GM23338 (cell line): ENCODE data around the gene BRD7. TPM values are rescaled to one million over a fixed set of nuclear protein-coding genes. Genes with fewer than 3 reads are reported as not detected.

ENCODE experiments used
- ATAC-seq: fragments of 200-7000 bp; cut with Tn5 transposase; 3 replicates; pipeline ENCODE4 v1.9.1; 2020
- DNase-seq: peaks from one replicate; pipeline ENCODE4 v3.0.0-alpha.2; 2015; ENCODE audit warnings: low spot score
- H2AFZ ChIP-seq: fragments of 200-600 bp; sonication (generic); 2 replicates; pipeline ENCODE4 v1.8.0; 2016; ENCODE audit warnings: antibody characterized with exemption, mild to moderate bottlenecking, moderate library complexity
- H3F3A ChIP-seq: fragments of 200-600 bp; sonication (generic); replicated peaks from 2 replicates; pipeline ENCODE4 v1.8.0; 2017; ENCODE audit warnings: antibody characterized with exemption, mixed run types, low read depth
- H3K27ac ChIP-seq: fragments of 200-600 bp; sonication (generic); 2 replicates; pipeline ENCODE4 v1.6.1; 2016; ENCODE audit warnings: low read depth
- H3K27me3 ChIP-seq: fragments of 200-600 bp; sonication (generic); 2 replicates; pipeline ENCODE4 v1.8.0; 2016; ENCODE audit warnings: mild to moderate bottlenecking, mixed run types, moderate library complexity; ENCODE audit not compliant: insufficient read depth
- H3K36me3 ChIP-seq: fragments of 200-600 bp; sonication (generic); 2 replicates; pipeline ENCODE4 v1.8.0; 2016; ENCODE audit warnings: mild to moderate bottlenecking; ENCODE audit not compliant: insufficient read depth
- H3K4me1 ChIP-seq: fragments of 200-600 bp; sonication (generic); 2 replicates; pipeline ENCODE4 v1.8.0; 2016; ENCODE audit warnings: mild to moderate bottlenecking, moderate library complexity; ENCODE audit not compliant: insufficient read depth
- H3K4me2 ChIP-seq: fragments of 200-600 bp; sonication (generic); 2 replicates; pipeline ENCODE4 v1.7.1; 2017; ENCODE audit warnings: mixed run types
- H3K4me3 ChIP-seq: fragments of 200-600 bp; sonication (generic); 2 replicates; pipeline ENCODE4 v1.6.1; 2016; ENCODE audit warnings: mixed run types
- H3K79me2 ChIP-seq: fragments of 200-600 bp; sonication (generic); replicated peaks from 2 replicates; pipeline ENCODE4 v1.8.0; 2017; ENCODE audit warnings: mild to moderate bottlenecking; ENCODE audit not compliant: insufficient read depth
- H3K9me2 ChIP-seq: fragments of 200-600 bp; sonication (generic); 2 replicates; pipeline ENCODE4 v1.8.0; 2017; ENCODE audit not compliant: insufficient read depth
- H4K20me1 ChIP-seq: fragments of 200-600 bp; sonication (generic); replicated peaks from 2 replicates; pipeline ENCODE4 v1.8.0; 2017; ENCODE audit warnings: mild to moderate bottlenecking; ENCODE audit not compliant: insufficient read depth
- H3K27ac Mint-ChIP-seq: 2 replicates; pipeline ENCODE4 v1.8.0; 2020; ENCODE audit warnings: inconsistent platforms, mild to moderate bottlenecking, moderate library complexity, mixed read lengths
- H3K27me3 Mint-ChIP-seq: 3 replicates; pipeline ENCODE4 v1.8.0; 2022; ENCODE audit warnings: low read depth, mild to moderate bottlenecking, moderate library complexity, mixed read lengths, inconsistent platforms; ENCODE audit not compliant: insufficient read depth, poor library complexity
- H3K36me3 Mint-ChIP-seq: 3 replicates; pipeline ENCODE4 v1.8.0; 2021; ENCODE audit warnings: low read depth, mild to moderate bottlenecking, inconsistent platforms, moderate library complexity, mixed read lengths
- H3K4me1 Mint-ChIP-seq: 3 replicates; pipeline ENCODE4 v1.8.0; 2020; ENCODE audit warnings: mild to moderate bottlenecking, inconsistent platforms, mixed read lengths
- H3K4me3 Mint-ChIP-seq: 3 replicates; pipeline ENCODE4 v1.8.0; 2021; ENCODE audit warnings: moderate library complexity, mild to moderate bottlenecking, inconsistent platforms, mixed read lengths
- H3K9me3 Mint-ChIP-seq: 3 replicates; pipeline ENCODE4 v1.8.0; 2020; ENCODE audit warnings: moderate library complexity, mild to moderate bottlenecking, inconsistent platforms, mixed read lengths
- CREB1 ChIP-seq: fragments of 250-450 bp; sonication (Bioruptor Pico); IDR thresholded peaks from 2 replicates; pipeline ENCODE4 v1.5.0; 2020; ENCODE audit warnings: low read depth, mild to moderate bottlenecking, moderate library complexity
- EZH2 ChIP-seq: fragments of 200-600 bp; sonication (generic); IDR thresholded peaks from one replicate; pipeline ENCODE4 v1.8.0; 2017; ENCODE audit warnings: antibody characterized with exemption, mild to moderate bottlenecking, low read depth; ENCODE audit not compliant: unreplicated experiment
- EZH2phosphoT487 ChIP-seq: fragments of 200-600 bp; sonication (generic); IDR thresholded peaks from one replicate; pipeline ENCODE4 v1.8.1; 2018; ENCODE audit warnings: antibody characterized with exemption; ENCODE audit not compliant: unreplicated experiment
- JUNB ChIP-seq: IDR thresholded peaks from one replicate; pipeline ENCODE4 v1.6.1; 2016; ENCODE audit warnings: antibody characterized with exemption; ENCODE audit not compliant: unreplicated experiment
- POLR2AphosphoS5 ChIP-seq: IDR thresholded peaks from 2 replicates; pipeline ENCODE4 v1.6.1; 2016; ENCODE audit warnings: antibody characterized with exemption, low read depth
- STAT1 ChIP-seq: IDR thresholded peaks from one replicate; pipeline ENCODE4 v1.6.1; 2016; ENCODE audit warnings: antibody characterized with exemption; ENCODE audit not compliant: unreplicated experiment
- ZNF114 ChIP-seq: fragments of 250-450 bp; sonication (Bioruptor Pico); IDR thresholded peaks from 2 replicates; pipeline ENCODE4 v1.5.0; 2020; ENCODE audit warnings: mild to moderate bottlenecking, moderate library complexity
- ZNF331 ChIP-seq: fragments of 250-450 bp; sonication (Bioruptor Pico); IDR thresholded peaks from 2 replicates; pipeline ENCODE4 v1.5.0; 2020; ENCODE audit warnings: low read depth, mild to moderate bottlenecking, moderate library complexity
- polyA plus RNA-seq: library from polyadenylated mRNA; unstranded; fragments of >200 nt; fragmentation: Nextera tagmentation; extraction: Ambion mirVana; gene quantifications from 2 replicates; pipeline ENCODE4 v1.2.1, GENCODE V29; 2016
- total RNA-seq: library from RNA; depleted of rRNA; stranded (reverse); fragments of >200 nt; shearing (Covaris generic); gene quantifications from 2 replicates; pipeline ENCODE4 v1.2.3, GENCODE V29; 2014
- TF ChIP-seq, protein P1 (sequence below): IDR thresholded peaks from one replicate; pipeline ENCODE4 v1.6.1; 2018; ENCODE audit warnings: antibody characterized with exemption; ENCODE audit not compliant: unreplicated experiment
- TF ChIP-seq, protein P2 (sequence below), 2 experiments: fragments of 200-600 bp in 1 of 2; sonication (generic) in 1 of 2; conservative IDR thresholded peaks; 2 replicates each; pipeline versions ENCODE4 v1.5.1 to v1.6.1; 2016 to 2017; ENCODE audit warnings: antibody characterized with exemption in 2 of 2, low read depth in 2 of 2, mild to moderate bottlenecking in 2 of 2, moderate library complexity in 1 of 2
- TF ChIP-seq, protein P3 (sequence below): IDR thresholded peaks from 2 replicates; pipeline ENCODE4 v1.6.1; 2016; ENCODE audit warnings: antibody characterized with exemption

Gene BRD7
- total and polyA plus RNA-seq, 2 experiments from 2014 or later = 93.0 to 149 TPM

DNA sequence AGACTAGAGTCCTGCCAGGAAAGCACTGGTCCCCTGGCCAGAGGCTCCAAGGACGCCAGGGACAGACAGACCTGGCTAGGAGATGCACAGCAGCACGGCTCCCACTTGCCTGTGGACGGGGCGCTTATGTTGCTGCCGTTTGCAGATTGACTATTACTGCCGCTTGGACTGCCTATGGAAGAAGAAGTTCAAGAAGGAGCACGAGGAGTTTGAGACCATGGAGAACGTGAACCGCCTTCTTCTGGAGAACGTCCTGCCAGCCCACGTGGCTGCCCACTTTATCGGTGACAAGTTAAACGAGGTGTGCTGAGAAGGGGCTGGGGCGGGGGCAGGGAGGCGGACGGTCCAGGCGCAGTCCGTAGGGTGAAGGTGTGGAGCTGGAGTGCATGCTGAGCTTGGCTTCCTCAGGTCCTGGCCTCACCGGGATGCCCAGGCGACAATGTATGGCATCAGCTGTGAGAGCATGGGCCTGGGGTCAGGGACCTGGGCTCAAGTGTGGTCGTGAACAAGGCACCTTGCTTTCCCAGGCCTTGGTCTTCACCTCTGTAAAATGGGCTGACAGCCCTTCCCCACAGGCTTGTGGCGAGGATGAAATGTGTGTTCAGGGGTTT, 56.8 kb downstream of the BRD7 start:
- H3K36me3 ChIP-seq = 0 out of 2 replicates have a peak, but pooled peaks cover 12% of the 10 kb centered on the region
- no peaks in the 10 kb centered on the region for H3K4me1 Mint-ChIP-seq
- H3K9me3 Mint-ChIP-seq = no peaks in the 10 kb centered on the region
- no peak overlapping the region for H3K4me2 ChIP-seq
- 0 out of 2 replicates have a peak, but pooled peaks have one; percentile 9 for TF ChIP-seq POLR2AphosphoS5
- TF ChIP-seq, protein P1, sequence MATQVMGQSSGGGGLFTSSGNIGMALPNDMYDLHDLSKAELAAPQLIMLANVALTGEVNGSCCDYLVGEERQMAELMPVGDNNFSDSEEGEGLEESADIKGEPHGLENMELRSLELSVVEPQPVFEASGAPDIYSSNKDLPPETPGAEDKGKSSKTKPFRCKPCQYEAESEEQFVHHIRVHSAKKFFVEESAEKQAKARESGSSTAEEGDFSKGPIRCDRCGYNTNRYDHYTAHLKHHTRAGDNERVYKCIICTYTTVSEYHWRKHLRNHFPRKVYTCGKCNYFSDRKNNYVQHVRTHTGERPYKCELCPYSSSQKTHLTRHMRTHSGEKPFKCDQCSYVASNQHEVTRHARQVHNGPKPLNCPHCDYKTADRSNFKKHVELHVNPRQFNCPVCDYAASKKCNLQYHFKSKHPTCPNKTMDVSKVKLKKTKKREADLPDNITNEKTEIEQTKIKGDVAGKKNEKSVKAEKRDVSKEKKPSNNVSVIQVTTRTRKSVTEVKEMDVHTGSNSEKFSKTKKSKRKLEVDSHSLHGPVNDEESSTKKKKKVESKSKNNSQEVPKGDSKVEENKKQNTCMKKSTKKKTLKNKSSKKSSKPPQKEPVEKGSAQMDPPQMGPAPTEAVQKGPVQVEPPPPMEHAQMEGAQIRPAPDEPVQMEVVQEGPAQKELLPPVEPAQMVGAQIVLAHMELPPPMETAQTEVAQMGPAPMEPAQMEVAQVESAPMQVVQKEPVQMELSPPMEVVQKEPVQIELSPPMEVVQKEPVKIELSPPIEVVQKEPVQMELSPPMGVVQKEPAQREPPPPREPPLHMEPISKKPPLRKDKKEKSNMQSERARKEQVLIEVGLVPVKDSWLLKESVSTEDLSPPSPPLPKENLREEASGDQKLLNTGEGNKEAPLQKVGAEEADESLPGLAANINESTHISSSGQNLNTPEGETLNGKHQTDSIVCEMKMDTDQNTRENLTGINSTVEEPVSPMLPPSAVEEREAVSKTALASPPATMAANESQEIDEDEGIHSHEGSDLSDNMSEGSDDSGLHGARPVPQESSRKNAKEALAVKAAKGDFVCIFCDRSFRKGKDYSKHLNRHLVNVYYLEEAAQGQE = no peak
- no peak for TF ChIP-seq JUNB
- ATAC-seq (no peak), DNase-seq (no peak)
- H3K4me1 ChIP-seq = no peaks in the 10 kb centered on the region
- H3K27me3 Mint-ChIP-seq = peaks cover 16% of the 10 kb centered on the region
- 0 out of 2 replicates have a peak, but pooled peaks cover 4% of the 10 kb centered on the region for H4K20me1 ChIP-seq
- H3K36me3 Mint-ChIP-seq = peaks cover 16% of the 10 kb centered on the region
- no peaks in the 10 kb centered on the region for H3F3A ChIP-seq
- H3K4me3 ChIP-seq = no peak overlapping the region
- no peaks in the 10 kb centered on the region for H3K79me2 ChIP-seq
- no peak overlapping the region for H3K27ac ChIP-seq
- no peak overlapping the region for H2AFZ ChIP-seq
- no peak overlapping the region for H3K4me3 Mint-ChIP-seq
- H3K27ac Mint-ChIP-seq = no peak overlapping the region
- H3K27me3 ChIP-seq = no peaks in the 10 kb centered on the region
- H3K9me2 ChIP-seq = no peaks in the 10 kb centered on the region

DNA sequence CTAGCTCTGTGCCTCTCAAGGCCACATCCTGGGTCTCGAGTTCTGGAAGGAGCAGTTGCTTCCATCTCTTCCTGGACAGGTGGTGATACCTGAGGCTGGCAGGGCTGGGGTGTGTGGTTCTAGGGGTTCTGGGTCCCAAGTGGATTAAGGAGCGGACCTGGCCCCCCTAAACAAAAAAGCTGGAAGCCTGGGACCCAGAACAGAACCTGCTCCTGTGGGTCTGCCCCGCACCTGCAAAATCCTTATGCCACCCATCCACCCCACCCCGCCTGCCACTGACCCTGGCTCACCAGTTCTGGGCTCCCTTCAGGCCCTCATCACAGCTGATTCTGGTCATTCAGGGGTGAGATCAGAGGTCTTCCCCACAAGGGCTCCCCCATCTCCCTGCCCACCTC, 57.7 kb downstream of the BRD7 start:
- H3K9me3 Mint-ChIP-seq = no peaks in the 10 kb centered on the region
- H3K4me3 Mint-ChIP-seq = no peak overlapping the region
- no peak for DNase-seq
- Histone ChIP-seq H3K79me2 (no peaks in the 10 kb centered on the region), H3K4me2 (no peak overlapping the region), H3K36me3 (0 out of 2 replicates have a peak, but pooled peaks cover 4% of the 10 kb centered on the region), H3F3A (no peaks in the 10 kb centered on the region), H3K9me2 (no peaks in the 10 kb centered on the region), H3K4me1 (no peaks in the 10 kb centered on the region), H3K27me3 (no peaks in the 10 kb centered on the region), H3K4me3 (no peak overlapping the region), H4K20me1 (0 out of 2 replicates have a peak, but pooled peaks cover 4% of the 10 kb centered on the region), H2AFZ (no peak overlapping the region), H3K27ac (no peak overlapping the region)
- peaks cover 7% of the 10 kb centered on the region for H3K36me3 Mint-ChIP-seq
- no peaks in the 10 kb centered on the region for H3K4me1 Mint-ChIP-seq
- peaks cover 17% of the 10 kb centered on the region for H3K27me3 Mint-ChIP-seq
- ATAC-seq = no peak
- H3K27ac Mint-ChIP-seq = no peak overlapping the region
- TF ChIP-seq EZH2phosphoT487 (no peak), POLR2AphosphoS5 (no peak), CREB1 (CRISPR knock-in tag) (no peak), EZH2 (no peak), JUNB (no peak), STAT1 (no peak), ZNF114 (CRISPR knock-in tag) (no peak), ZNF331 (CRISPR knock-in tag) (no peak)
- TF ChIP-seq, protein P2, sequence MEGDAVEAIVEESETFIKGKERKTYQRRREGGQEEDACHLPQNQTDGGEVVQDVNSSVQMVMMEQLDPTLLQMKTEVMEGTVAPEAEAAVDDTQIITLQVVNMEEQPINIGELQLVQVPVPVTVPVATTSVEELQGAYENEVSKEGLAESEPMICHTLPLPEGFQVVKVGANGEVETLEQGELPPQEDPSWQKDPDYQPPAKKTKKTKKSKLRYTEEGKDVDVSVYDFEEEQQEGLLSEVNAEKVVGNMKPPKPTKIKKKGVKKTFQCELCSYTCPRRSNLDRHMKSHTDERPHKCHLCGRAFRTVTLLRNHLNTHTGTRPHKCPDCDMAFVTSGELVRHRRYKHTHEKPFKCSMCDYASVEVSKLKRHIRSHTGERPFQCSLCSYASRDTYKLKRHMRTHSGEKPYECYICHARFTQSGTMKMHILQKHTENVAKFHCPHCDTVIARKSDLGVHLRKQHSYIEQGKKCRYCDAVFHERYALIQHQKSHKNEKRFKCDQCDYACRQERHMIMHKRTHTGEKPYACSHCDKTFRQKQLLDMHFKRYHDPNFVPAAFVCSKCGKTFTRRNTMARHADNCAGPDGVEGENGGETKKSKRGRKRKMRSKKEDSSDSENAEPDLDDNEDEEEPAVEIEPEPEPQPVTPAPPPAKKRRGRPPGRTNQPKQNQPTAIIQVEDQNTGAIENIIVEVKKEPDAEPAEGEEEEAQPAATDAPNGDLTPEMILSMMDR (conservative IDR thresholded peaks at IDR 0.05; ENCODE audit: low read depth in 2 of 2) = no peak
- TF ChIP-seq, protein P3, sequence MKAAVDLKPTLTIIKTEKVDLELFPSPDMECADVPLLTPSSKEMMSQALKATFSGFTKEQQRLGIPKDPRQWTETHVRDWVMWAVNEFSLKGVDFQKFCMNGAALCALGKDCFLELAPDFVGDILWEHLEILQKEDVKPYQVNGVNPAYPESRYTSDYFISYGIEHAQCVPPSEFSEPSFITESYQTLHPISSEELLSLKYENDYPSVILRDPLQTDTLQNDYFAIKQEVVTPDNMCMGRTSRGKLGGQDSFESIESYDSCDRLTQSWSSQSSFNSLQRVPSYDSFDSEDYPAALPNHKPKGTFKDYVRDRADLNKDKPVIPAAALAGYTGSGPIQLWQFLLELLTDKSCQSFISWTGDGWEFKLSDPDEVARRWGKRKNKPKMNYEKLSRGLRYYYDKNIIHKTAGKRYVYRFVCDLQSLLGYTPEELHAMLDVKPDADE = no peak
- TF ChIP-seq, protein P1 = no peak
